Spleen (tissue), 11 donors: ENCODE data around the gene DYSF. TPM values are rescaled to one million over a fixed set of nuclear protein-coding genes. Genes with fewer than 3 reads are reported as not detected.

Experiments used
- DNase-seq: peaks from one replicate; pipeline ENCODE4 v3.0.0-alpha.2; 2020
- H3K27ac ChIP-seq, 8 donors: fragments of 200-600 bp; sonication (generic) in 7 of 8; 1 replicate in 4 of 8; 2 replicates in 4 of 8; pipeline versions ENCODE4 v1.5.0 to v1.8.0; 2016 to 2021; ENCODE audit warnings: inconsistent platforms in 4 of 8, mild to moderate bottlenecking in 4 of 8, moderate library complexity in 1 of 8
- H3K27me3 ChIP-seq, 7 donors: fragments of 200-600 bp; sonication (generic) in 6 of 7; replicated peaks in 1 of 7; 1 replicate in 4 of 7; 2 replicates in 3 of 7; pipeline versions ENCODE4 v1.5.0 to v1.8.0; 2016 to 2021; ENCODE audit warnings: inconsistent platforms in 3 of 7, mild to moderate bottlenecking in 1 of 7
- H3K36me3 ChIP-seq, 6 donors: fragments of 200-600 bp; sonication (generic) in 5 of 6; 1 replicate in 4 of 6; 2 replicates in 2 of 6; pipeline versions ENCODE4 v1.5.0 to v1.8.0; 2016 to 2021; ENCODE audit warnings: inconsistent platforms in 2 of 6
- H3K4me1 ChIP-seq, 6 donors: fragments of 200-600 bp; sonication (generic) in 5 of 6; 1 replicate in 3 of 6; 2 replicates in 3 of 6; pipeline versions ENCODE4 v1.5.0 to v1.8.0; 2016 to 2021; ENCODE audit warnings: inconsistent platforms in 3 of 6
- H3K4me3 ChIP-seq, 8 donors: fragments of 200-600 bp; sonication (generic) in 7 of 8; 1 replicate in 4 of 8; 2 replicates in 4 of 8; pipeline versions ENCODE4 v1.5.0 to v1.8.0; 2016 to 2021; ENCODE audit warnings: inconsistent platforms in 4 of 8, mild to moderate bottlenecking in 4 of 8, moderate library complexity in 2 of 8
- H3K9me3 ChIP-seq, 8 donors: fragments of 200-600 bp; sonication (generic) in 7 of 8; 1 replicate in 4 of 8; 2 replicates in 4 of 8; pipeline versions ENCODE4 v1.5.0 to v1.8.0; 2016 to 2021; ENCODE audit warnings: inconsistent platforms in 4 of 8
- CTCF ChIP-seq, 11 experiments: fragments of 200-600 bp in 7 of 11; fragments of 450-650 bp in 4 of 11; sonication (generic) in 4 of 11; IDR thresholded peaks in 8 of 11; conservative IDR thresholded peaks in 3 of 11; 1 replicate in 7 of 11; 2 replicates in 4 of 11; pipeline versions ENCODE4 v1.4.0 to v1.8.0; 2016 to 2021; ENCODE audit warnings: antibody characterized with exemption in 11 of 11, inconsistent platforms in 4 of 11, mild to moderate bottlenecking in 1 of 11
- POLR2A ChIP-seq, 3 donors: fragments of 450-650 bp; IDR thresholded peaks; one replicate each; pipeline ENCODE4 v1.5.1; 2017; ENCODE audit warnings: antibody characterized with exemption in 3 of 3, mild to moderate bottlenecking in 1 of 3
- POLR2AphosphoS5 ChIP-seq, 3 donors: sonication (generic); formaldehyde crosslinking; IDR thresholded peaks; one replicate each; pipeline ENCODE4 v1.5.1; 2017; ENCODE audit warnings: antibody characterized with exemption in 3 of 3
- WGBS, 5 donors: extraction: QIAGEN DNeasy Blood & Tissue Kit in 3 of 5; methylation state at CpG; one replicate each; pipeline versions ENCODE4 v1.1.5 to v1.1.7; 2013 to 2018; 5-methylcytosine and 5-hydroxymethylcytosine counted together
- intact Hi-C: fragments of 100-400 bp; cut with DNase I; formaldehyde crosslinking; loops from one replicate; pipeline ENCODE4 v1.15.0; 2023; ENCODE audit warnings: low total_unique reads
- polyA plus RNA-seq, 3 donors: library from polyadenylated mRNA; stranded (reverse); fragments of 200-250 nt; gene quantifications; one replicate each; pipeline ENCODE4 v1.2.1, GENCODE V29; 2013
- total RNA-seq, 7 donors: library from RNA; depleted of rRNA in 3 of 7; stranded (reverse); fragments of >200 nt in 3 of 7; fragmentation: NEBNext Ultra II Directional in 4 of 7; extraction: Animal tissue kit (Norgen Biotek cat#: 25700) in 4 of 7; gene quantifications; one replicate each; pipeline versions ENCODE4 v1.1.0 to v1.2.1, GENCODE V29; 2016 to 2021
- donor health status: healthy with polysubstance abuse.
- donor health status: DM: no; HTN: no; CAD: no; lungs with moderate emphysema.
- donor health status: DM: no; HTN: no; CAD: no.
- donor health status: Bipolar disorder and iron deficiency.
- donor health status: healthy.
- donor health status: DM: no; HTN: no; CAD: no.
- donor health status: DM: yes; HTN: yes; CAD: no.

The DYSF gene
- total and polyA plus RNA-seq, 10 donors, result 4.0 to 287 (median 124) TPM

- Histone ChIP-seq H3K9me3 (no peaks in the 10 kb centered on the region), H3K27me3 (no peaks in the 10 kb centered on the region), H3K4me1 (peaks cover 8 to 82% (median 46%) of the 10 kb centered on the region in 6 donors), H3K4me3 (no peak overlapping the region), H3K27ac (peak overlapping the region in 2 of 8 donors; percentile 74 to 77), H3K36me3 (peaks cover 0 to 58% (median 0%) of the 10 kb centered on the region in 6 donors)
- TF ChIP-seq POLR2A (IDR thresholded peaks at IDR 0.05) (no peak), POLR2AphosphoS5 (IDR thresholded peaks at IDR 0.05) (no peak), CTCF (IDR thresholded peaks at IDR 0.05 in 8 of 11, conservative IDR thresholded peaks at IDR 0.05 in 3 of 11) (no peak)
- 68 to 90% (median 81%) methylated on average over 8 to 9 of the region's 9 CpGs for WGBS, 5 donors
- DNase-seq, result peak; percentile 54
- intact Hi-C loops, result no loop called here
These were observed 51.9 kb downstream of the DYSF start for GRCh38 chr2:71505086-71505769.

GRCh38 chr2:71505770-71506140 is 52.4 kb downstream of the DYSF start:
- DNase-seq, result peak; percentile 47
- Histone ChIP-seq H3K9me3 (no peaks in the 10 kb centered on the region), H3K4me3 (no peak overlapping the region), H3K27ac (peak overlapping the region in 1 of 8 donors; percentile 16), H3K4me1 (peaks cover 7 to 81% (median 41%) of the 10 kb centered on the region in 6 donors), H3K36me3 (peaks cover 0 to 62% (median 0%) of the 10 kb centered on the region in 6 donors), H3K27me3 (no peaks in the 10 kb centered on the region)
- intact Hi-C loops, result no loop called here
- 73 to 93% (median 89%) methylated on average over 8 of the region's 8 CpGs for WGBS, 5 donors
- TF ChIP-seq POLR2AphosphoS5 (IDR thresholded peaks at IDR 0.05), result no peak
- no peak for TF ChIP-seq POLR2A (IDR thresholded peaks at IDR 0.05)
- TF ChIP-seq CTCF (IDR thresholded peaks at IDR 0.05 in 8 of 11, conservative IDR thresholded peaks at IDR 0.05 in 3 of 11), result no peak

GRCh38 chr2:71506222-71507153 is 53.1 kb downstream of the DYSF start:
- Histone ChIP-seq H3K36me3 (peaks cover 0 to 70% (median 0%) of the 10 kb centered on the region in 6 donors), H3K4me1 (peaks cover 2 to 75% (median 34%) of the 10 kb centered on the region in 6 donors), H3K4me3 (no peak overlapping the region), H3K9me3 (no peaks in the 10 kb centered on the region), H3K27ac (peak overlapping the region in 1 of 8 donors; percentile 15), H3K27me3 (no peaks in the 10 kb centered on the region)
- peak in 1 of 3 donors; percentile 25 for TF ChIP-seq POLR2AphosphoS5 (IDR thresholded peaks at IDR 0.05)
- TF ChIP-seq CTCF (IDR thresholded peaks at IDR 0.05 in 8 of 11, conservative IDR thresholded peaks at IDR 0.05 in 3 of 11), result no peak
- peak; percentile 61 for DNase-seq
- intact Hi-C loops, result no loop called here
- WGBS, 5 donors, result 74 to 82% (median 81%) methylated on average over 20 of the region's 20 CpGs

GRCh38 chr2:71507476-71507875 is 54.1 kb downstream of the DYSF start:
- no peaks in the 10 kb centered on the region for H3K27me3 ChIP-seq
- no peak overlapping the region for H3K4me3 ChIP-seq
- H3K36me3 ChIP-seq, result peaks cover 0 to 80% (median 0%) of the 10 kb centered on the region in 6 donors
- DNase-seq, result peak; percentile 40
- TF ChIP-seq POLR2AphosphoS5 (IDR thresholded peaks at IDR 0.05), result no peak
- TF ChIP-seq CTCF (IDR thresholded peaks at IDR 0.05 in 8 of 11, conservative IDR thresholded peaks at IDR 0.05 in 3 of 11), result no peak
- TF ChIP-seq POLR2A (IDR thresholded peaks at IDR 0.05), result no peak
- no peaks in the 10 kb centered on the region for H3K9me3 ChIP-seq
- WGBS, 5 donors, result 87 to 95% (median 90%) methylated on average over 8 of the region's 8 CpGs
- intact Hi-C loops, result no loop called here
- H3K27ac ChIP-seq, result no peak overlapping the region
- H3K4me1 ChIP-seq, result peaks cover 0 to 66% (median 29%) of the 10 kb centered on the region in 6 donors
